GM12865 (cell line): ENCODE results near the gene SAA2.

ENCODE experiments used
- DNase-seq: peaks from one replicate; pipeline ENCODE4 v3.0.0; 2010; ENCODE audit warnings: low read depth
- H3K4me3 ChIP-seq: 2 replicates; pipeline ENCODE4 v1.5.1; 2011; ENCODE audit warnings: mild to moderate bottlenecking, low read depth, low read length, control low read depth
- CTCF ChIP-seq: IDR thresholded peaks from 2 replicates; pipeline ENCODE4 v1.5.1; 2011; ENCODE audit warnings: low read length, control low read depth, low read depth, inconsistent platforms; ENCODE audit not compliant: insufficient read depth; ENCODE audit errors: missing control alignments

The SAA2 gene

GRCh38 chr11:18248561-18248960, at the start of gene SAA2:
TSS of gene SAA2 (minus strand) at chr11:18248668. CDS start at chr11:18248011, 657 bp downstream.
- DNase-seq, result no peak
- no peak within 1 kb of the TSS for H3K4me3 ChIP-seq
- no peak for TF ChIP-seq CTCF

- TF ChIP-seq CTCF, result no peak
- DNase-seq, result no peak
- H3K4me3 ChIP-seq, result no peak overlapping the region
Measured at GRCh38 chr11:18295316-18295715, 46.8 kb upstream of the SAA2 start.

GRCh38 chr11:18294862-18295261, 46.4 kb upstream of the SAA2 start:
- peak; percentile 41 for DNase-seq
- no peak overlapping the region for H3K4me3 ChIP-seq
- no peak for TF ChIP-seq CTCF

GRCh38 chr11:18288911-18289310, 40.4 kb upstream of the SAA2 start:
- TF ChIP-seq CTCF, result no peak

GRCh38 chr11:18285841-18286240, 37.4 kb upstream of the SAA2 start:
- DNase-seq, result no peak
- no peak overlapping the region for H3K4me3 ChIP-seq
- TF ChIP-seq CTCF, result no peak

More at GRCh38 chr11:18288911-18289310, 40.4 kb upstream of the SAA2 start:
- H3K4me3 ChIP-seq, result no peak overlapping the region
- no peak for DNase-seq

- H3K4me3 ChIP-seq, result no peak overlapping the region
- no peak for DNase-seq
- TF ChIP-seq CTCF, result no peak
Measured at GRCh38 chr11:18282626-18283025, 34.2 kb upstream of the SAA2 start.

- no peak for TF ChIP-seq CTCF
- H3K4me3 ChIP-seq, result peak overlapping the region; percentile 29
Measured at GRCh38 chr11:18280438-18281045, 32.1 kb upstream of the SAA2 start.

More at GRCh38 chr11:18280438-18281045, 32.1 kb upstream of the SAA2 start:
- peak; percentile 63 for DNase-seq
